ENCODE results near the gene OSBPL6. TPM values are rescaled to one million over a fixed set of nuclear protein-coding genes. Genes with fewer than 3 reads are reported as not detected.

Gene OSBPL6
- total and polyA plus RNA-seq, 2 of the 13 experiments (the other 11 are each of a cell fraction or from before 2014, with no cell fraction given) = 0.03 to 0.11 TPM

- ChIA-PET POLR2A (no interaction called here), CTCF (ENCODE audit: low intra/inter-chr PET ratio, low total read pairs) (no interaction called here)
- Histone ChIP-seq H3K9ac (ENCODE audit: insufficient read depth, low read depth, low read length) (no peak overlapping the region), H3K4me1 (ENCODE audit: insufficient read depth, low read length) (peaks cover 9% of the 10 kb centered on the region), H3K4me2 (ENCODE audit: low read depth, low read length) (no peak overlapping the region), H3K9me3 (ENCODE audit: low read length) (no peaks in the 10 kb centered on the region), H3K36me3 (replicated peaks in 1 of 2; ENCODE audit: control insufficient read depth in 1 of 2, insufficient read depth in 2 of 2, low read length in 2 of 2) (no peaks in the 10 kb centered on the region), H3K27ac (ENCODE audit: extremely low read length, insufficient read depth, low read length) (no peak overlapping the region), H4K20me1 (ENCODE audit: insufficient read depth, low read length) (no peaks in the 10 kb centered on the region; the same call in 1 of the 2 replicates), H2AFZ (ENCODE audit: low read length) (no peak overlapping the region), H3K79me2 (ENCODE audit: insufficient read depth, low read length) (no peaks in the 10 kb centered on the region), H3K27me3 (ENCODE audit: control insufficient read depth in 1 of 2, insufficient read depth in 2 of 2, low read length in 2 of 2) (no peaks in the 10 kb centered on the region), H3K4me3 (replicated peaks in 1 of 3; ENCODE audit: insufficient read depth in 1 of 3, low read depth in 2 of 3, low read length in 3 of 3) (no peak overlapping the region)
- no TSS peak for BruUV-seq (replicated peaks)
- TF ChIP-seq NFYB (CRISPR knock-in tag; IDR thresholded peaks at IDR 0.05) = no peak
- no peak for TF ChIP-seq JARID2 (CRISPR knock-in tag; IDR thresholded peaks at IDR 0.05; ENCODE audit: insufficient replicate concordance)
- no peak for TF ChIP-seq PCBP1 (IDR thresholded peaks at IDR 0.05; ENCODE audit: borderline replicate concordance, low read depth, low read length)
- TF ChIP-seq HINFP (CRISPR knock-in tag; IDR thresholded peaks at IDR 0.05; ENCODE audit: low read depth) = no peak
- TF ChIP-seq SNAPC2 (CRISPR knock-in tag; IDR thresholded peaks at IDR 0.05) = no peak
- TF ChIP-seq ETV5 (CRISPR knock-in tag; IDR thresholded peaks at IDR 0.05; ENCODE audit: borderline replicate concordance) = no peak
- TF ChIP-seq KDM1A (CRISPR knock-in tag; IDR thresholded peaks at IDR 0.05) = no peak
- no peak for TF ChIP-seq MTF2 (CRISPR knock-in tag; IDR thresholded peaks at IDR 0.05; ENCODE audit: borderline replicate concordance)
- ATAC-seq (no peak), FAIRE-seq (no peak), DNase-seq (ENCODE audit: low spot score) (no peak)
- in situ Hi-C loops (cut with HindIII; ENCODE audit: extremely low pct_ligation_motif_present, low pct_unique_long_range_greater_than_20kb) (no loop called here), intact Hi-C loops (cut with micrococcal nuclease; ENCODE audit: unreplicated experiment) (no loop called here)
- 0% methylated on average over 1 of the region's 1 CpG for WGBS (ENCODE audit: low lambda C conversion rate)
These were observed 98.3 kb downstream of the OSBPL6 start for GRCh38 chr2:178292586-178292985.

GRCh38 chr2:178295115-178295514 is 100.8 kb downstream of the OSBPL6 start:
- 1% methylated on average over 4 of the region's 4 CpGs for WGBS (ENCODE audit: low lambda C conversion rate)
- no peaks in the 10 kb centered on the region; the same call in 1 of the 2 replicates for H4K20me1 ChIP-seq (ENCODE audit: insufficient read depth, low read length)
- DNase-seq (ENCODE audit: low spot score) = no peak
- peaks cover 9% of the 10 kb centered on the region for H3K4me1 ChIP-seq (ENCODE audit: insufficient read depth, low read length)
- CTCF ChIA-PET (ENCODE audit: low intra/inter-chr PET ratio, low total read pairs) = no interaction called here
- no peaks in the 10 kb centered on the region for H3K27me3 ChIP-seq (ENCODE audit: control insufficient read depth in 1 of 2, insufficient read depth in 2 of 2, low read length in 2 of 2)
- BruUV-seq (replicated peaks) = no TSS peak
- H2AFZ ChIP-seq (ENCODE audit: low read length) = no peak overlapping the region
- H3K79me2 ChIP-seq (ENCODE audit: insufficient read depth, low read length) = no peaks in the 10 kb centered on the region
- no peak overlapping the region for H3K4me2 ChIP-seq (ENCODE audit: low read depth, low read length)
- H3K36me3 ChIP-seq (replicated peaks in 1 of 2; ENCODE audit: control insufficient read depth in 1 of 2, insufficient read depth in 2 of 2, low read length in 2 of 2) = no peaks in the 10 kb centered on the region
- no peak overlapping the region for H3K4me3 ChIP-seq (replicated peaks in 1 of 3; ENCODE audit: insufficient read depth in 1 of 3, low read depth in 2 of 3, low read length in 3 of 3)
- FAIRE-seq = no peak
- no peak overlapping the region for H3K27ac ChIP-seq (ENCODE audit: extremely low read length, insufficient read depth, low read length)
- intact Hi-C loops (cut with micrococcal nuclease; ENCODE audit: unreplicated experiment) (no loop called here), in situ Hi-C loops (cut with HindIII; ENCODE audit: extremely low pct_ligation_motif_present, low pct_unique_long_range_greater_than_20kb) (no loop called here)
- no peak for ATAC-seq
- POLR2A ChIA-PET = no interaction called here
- no peaks in the 10 kb centered on the region for H3K9me3 ChIP-seq (ENCODE audit: low read length)
- H3K9ac ChIP-seq (ENCODE audit: insufficient read depth, low read depth, low read length) = no peak overlapping the region
